NCI-H2227 (cell line): ENCODE data around the gene PARD6A.

Experiments
- DNase-seq: peaks from one replicate; lab custom pipeline; 2025; ENCODE audit not compliant: unreplicated experiment; lab: John Stamatoyannopoulos, UW

Gene PARD6A

DNA sequence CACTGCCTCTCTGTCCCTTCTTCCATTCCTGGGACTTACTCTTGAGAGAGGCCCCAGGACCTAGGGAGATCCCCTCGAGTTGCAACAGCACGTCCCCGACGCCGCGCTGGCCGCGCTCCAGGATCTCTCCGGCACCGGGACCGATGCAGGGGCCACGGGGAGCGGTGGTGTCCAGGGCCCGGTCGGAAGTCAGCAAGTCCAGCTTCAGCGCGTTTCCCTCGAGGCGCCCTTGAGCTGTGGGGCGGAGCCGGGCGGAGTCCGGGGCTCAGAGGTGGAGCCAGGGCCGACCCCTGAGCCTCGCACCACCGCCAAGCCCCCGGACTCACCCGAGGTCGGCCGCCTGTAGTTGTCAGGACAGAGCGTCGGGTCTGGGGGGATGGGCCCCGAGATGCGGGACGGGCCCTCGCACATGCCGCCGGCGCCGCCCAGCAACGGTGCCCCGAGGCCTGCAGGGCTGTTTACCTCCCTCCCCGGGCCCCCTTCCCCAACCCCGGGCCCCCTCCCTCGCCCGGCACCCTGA lies 5.3 kb downstream of the PARD6A start:
- DNase-seq: peak; percentile 44

DNA sequence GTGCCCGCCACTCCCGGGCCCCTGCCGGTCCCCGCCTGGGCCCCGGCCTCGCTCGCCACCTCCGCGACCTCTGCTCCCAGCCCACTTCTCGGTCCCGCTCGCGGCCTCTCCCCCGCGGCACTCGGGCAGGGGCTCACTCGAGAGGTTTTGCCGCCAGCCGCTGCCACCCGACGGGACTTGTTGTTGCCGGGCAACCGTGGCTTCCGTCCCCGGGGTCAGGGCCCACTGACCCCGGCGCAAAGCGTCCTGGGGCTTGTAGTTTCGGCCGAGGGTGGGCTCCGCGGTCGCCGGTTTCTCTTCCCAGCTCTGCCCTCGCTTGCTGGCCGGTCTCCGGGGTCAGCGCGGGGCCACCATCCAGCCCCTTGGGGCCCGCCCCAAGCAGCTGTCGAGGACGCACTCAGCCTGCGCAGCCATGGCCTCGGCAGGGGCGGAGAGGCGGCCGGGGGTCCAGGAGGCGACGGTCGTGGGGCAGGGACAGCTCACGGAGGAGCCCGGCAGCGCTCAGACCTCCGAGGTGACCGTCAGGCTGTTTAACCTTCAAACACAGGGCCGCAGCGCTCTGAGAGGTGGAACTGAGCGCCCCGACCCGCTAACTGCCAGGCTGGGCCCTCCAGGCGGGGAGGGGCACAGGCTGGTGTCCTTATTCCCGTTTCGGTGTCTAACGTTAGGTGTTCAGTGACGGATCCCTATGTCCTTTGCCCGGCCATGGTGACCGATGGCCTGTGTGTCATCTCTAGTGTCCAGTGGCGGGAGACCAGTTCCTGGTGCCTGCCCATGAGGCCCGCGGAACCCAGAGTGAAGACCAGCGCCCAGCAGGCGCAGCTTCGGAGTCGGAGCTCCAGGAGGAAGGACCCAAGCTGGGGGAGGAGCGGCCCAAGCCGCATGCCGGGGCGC lies 6.0 kb downstream of the PARD6A start, which contains the start of the genes C16orf86 and ENKD1:
Gene C16orf86, plus strand, starts transcription at position 256 of the 894 bp plus-strand sequence. Its CDS starts 157 bp downstream, at position 413.
Gene ENKD1, minus strand, starts transcription at position 192 of the 894 bp plus-strand sequence. CDS start 308 bp downstream, outside the sequence.
- DNase-seq: peak; percentile 85

DNA sequence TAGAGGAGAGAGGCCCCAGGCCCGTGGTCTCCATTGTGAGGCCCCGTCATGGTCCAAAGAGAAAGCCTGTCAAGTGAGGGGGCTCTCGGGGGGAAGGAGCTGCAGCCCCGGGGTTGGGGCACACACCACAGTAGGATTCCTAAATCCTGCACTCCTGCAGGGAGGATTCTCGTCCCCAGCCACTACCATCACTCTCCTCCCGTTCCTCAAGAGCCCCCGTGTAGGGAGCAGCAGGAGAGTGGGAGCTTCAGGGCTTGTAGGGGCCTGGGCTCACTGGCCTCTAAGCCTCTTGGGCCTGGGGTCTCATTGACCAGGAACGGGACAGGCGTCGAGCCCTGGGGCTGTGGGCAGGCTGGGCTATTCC lies 6.7 kb downstream of the PARD6A start:
- no peak for DNase-seq

DNA sequence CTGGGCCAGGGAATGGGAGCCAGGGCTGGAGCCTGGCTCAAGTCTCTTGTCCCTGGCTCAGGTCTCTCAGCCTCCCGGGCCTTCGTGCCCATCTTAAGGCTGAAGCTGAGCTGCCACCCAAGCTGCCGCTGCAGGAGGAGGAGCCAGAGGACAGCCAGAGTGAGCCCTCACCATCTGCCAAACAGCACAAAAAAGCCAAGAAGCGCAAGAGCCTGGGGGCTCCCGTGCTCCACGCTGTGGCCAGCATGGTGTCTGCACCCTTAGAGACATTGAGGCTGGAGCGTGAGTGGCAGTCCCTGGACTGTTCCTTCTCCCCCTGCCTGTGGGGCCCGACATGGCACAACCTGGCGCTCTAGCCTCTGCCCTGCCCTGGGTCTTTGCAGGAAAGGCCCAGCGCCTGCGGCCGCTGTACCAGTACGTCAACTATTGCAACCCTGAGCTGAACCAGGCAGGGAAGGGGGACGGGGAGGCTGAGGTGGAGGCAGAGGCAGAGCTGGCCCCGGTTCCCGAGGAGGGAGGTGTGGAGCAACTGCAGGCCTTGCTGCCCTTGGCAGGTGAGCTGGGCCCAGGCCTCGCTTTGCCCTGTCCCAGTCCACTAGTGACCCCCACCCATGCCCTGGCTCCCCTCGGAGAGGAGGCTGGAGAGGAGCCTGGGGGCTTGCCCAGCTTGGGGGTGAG lies 7.2 kb downstream of the PARD6A start:
- DNase-seq: peak; percentile 86

DNA sequence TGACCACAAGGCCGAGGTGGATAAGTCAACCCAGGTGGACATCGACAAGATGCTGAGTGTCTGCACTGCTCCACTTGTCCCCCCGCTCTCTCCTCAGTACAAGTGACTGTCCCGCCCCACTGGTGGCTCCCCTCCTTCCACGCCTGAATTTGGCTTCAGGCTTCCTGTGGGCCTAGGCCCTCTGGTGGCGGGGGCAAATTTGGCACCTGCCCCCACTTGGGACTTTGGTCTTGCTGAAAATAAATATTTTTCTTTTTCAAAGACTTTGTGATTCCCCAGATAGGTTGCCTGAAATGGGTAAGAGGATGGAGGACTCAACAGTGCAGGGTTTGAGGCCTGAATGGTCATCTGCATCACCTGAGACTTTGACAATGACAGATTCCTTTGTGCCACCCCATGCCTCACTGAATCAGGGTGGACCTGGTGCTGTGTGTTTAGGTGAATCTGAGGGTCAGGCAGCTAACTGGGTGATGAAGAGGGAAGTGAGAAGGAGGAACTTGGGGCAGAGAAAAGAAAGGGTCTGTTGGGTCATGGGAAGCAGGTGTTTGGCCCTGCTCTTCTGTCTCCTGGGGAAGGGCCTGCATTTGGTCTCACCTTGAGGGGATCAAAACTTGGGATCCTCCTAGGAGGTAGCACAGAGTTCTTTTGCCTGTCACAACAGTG lies 7.9 kb downstream of the PARD6A start:
- DNase-seq: no peak

DNA sequence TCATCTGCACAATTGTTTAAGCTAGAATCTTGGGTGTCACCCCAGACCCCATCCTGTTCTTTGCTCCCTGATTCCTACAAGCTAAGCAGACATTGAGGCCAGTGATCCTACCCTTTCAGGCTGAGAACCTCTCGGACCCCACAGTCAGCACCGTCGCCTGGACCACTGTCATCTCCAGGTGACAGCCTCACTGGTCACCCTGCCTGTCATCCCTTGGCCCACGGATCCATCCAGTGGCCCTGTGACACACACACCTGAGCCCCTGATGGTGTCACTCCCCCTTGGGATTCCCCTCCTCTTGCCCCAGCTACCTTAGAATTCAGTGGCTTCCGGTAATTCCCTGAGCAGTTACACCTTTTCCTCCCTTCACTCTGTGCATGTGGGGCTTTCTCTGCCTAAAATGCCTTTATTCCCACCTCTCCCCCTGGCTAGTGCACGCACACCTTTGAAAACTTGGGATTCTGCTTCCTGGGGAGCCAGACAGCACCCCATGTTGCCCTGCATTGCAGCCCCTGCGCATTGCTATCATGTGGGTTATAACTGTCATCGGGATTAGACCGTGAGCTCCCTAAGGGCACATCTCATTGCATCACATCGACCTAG lies 8.8 kb downstream of the PARD6A start:
- DNase-seq: no peak

DNA sequence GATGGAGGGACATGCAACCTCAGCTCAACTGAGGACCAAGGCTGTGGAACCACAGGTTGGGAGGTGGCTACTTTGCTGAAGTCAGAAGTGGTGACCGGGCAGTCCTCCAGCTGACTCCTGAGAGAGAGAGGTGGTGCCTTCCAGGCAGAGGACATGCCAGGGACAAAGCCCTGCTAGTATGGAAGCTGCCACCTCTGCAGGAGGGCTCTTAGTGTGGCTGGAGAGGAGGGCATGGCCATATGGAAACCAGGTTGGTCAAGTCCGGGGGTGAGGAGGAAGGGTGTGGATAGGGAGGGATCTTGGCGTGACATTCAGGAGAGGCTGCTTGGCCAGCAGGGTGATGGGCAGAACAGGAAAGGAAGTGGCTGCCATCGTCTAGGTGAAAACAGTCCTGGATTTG lies 11.5 kb downstream of the PARD6A start:
- no peak for DNase-seq

DNA sequence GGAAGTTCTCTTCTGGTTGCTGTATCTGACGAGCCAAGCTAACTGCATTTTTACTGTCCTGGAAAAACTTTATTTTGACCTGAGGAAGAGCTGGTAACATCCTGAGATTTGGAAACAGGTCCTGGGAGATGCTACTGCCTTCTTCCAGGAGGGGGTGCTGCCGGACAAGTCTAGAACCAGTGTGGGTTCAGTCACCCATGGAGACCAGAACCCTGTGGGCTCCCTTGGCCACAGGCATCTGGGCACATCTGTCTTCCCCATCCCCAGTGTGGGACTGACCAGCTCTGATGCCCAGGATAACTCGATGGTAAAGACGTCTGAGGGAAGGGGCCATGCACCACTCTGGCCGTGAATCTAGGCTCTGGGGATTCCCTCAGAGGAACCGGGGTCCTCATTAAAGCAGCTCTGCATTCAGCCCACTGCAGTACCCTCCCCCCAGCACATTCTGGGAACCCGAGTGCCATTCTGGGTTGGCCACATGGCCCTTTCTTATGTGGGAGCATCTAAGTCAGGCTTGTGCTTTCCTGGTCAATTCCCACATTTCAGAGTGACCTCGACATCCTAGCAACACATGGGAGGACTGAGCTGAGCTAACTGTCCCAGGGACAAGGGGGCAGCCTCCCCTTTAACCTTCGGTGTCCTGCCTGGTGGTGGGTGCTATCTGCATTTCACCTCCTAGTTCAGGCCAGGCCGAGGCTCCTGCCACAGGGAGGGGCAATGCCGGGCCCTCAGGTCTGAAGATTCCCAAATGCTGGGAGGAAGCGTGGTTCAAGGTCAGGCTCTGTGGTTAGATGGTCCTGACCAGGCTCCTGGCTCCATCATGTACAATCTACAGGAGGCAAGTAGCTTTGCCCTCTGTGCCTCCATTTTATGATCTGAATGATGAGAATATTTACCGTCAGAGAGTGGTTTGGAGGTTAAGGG lies 12.2 kb downstream of the PARD6A start:
- peak; percentile 63 for DNase-seq

DNA sequence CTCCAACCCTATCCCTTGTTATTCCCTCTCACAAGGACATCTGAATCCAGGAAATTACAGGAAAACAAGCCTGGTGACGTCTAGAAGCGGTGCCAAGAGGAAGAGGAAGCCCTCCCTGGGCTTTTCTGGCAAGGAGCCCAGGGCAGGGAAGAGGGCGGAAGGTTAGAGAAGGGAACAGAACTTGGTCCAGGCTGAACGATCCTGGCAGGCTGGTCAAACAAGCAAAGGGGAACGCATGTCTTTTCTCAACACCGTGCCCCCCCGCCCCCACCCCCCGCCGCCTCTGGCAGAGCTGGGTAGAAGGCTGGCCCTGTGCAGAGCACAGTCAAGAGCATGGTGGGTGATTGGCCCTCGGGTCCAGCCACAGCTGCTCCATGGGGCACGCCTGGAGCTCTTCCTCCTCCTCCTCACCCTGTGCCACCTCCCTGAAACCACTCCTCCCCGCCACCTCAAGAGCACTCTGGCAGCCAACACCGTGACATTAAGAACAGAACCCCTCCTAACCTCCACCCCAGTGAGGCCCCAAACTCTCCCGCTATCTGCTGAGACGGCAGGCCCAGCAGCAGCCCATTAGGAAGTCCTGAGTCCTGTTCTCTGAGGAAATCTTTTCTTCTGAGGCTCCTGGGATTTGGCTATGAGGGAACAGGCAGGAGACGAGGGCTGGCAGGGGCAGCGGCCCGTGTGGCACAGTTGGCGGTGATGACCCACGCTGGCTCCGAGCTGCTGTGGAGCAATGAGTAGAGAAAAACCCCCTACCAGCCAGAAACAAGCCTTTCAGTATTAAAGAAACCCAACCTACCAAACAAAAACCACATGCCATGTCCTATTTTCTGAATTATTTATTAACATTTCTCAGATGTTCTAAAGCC lies 13.2 kb downstream of the PARD6A start:
- DNase-seq: no peak

DNA sequence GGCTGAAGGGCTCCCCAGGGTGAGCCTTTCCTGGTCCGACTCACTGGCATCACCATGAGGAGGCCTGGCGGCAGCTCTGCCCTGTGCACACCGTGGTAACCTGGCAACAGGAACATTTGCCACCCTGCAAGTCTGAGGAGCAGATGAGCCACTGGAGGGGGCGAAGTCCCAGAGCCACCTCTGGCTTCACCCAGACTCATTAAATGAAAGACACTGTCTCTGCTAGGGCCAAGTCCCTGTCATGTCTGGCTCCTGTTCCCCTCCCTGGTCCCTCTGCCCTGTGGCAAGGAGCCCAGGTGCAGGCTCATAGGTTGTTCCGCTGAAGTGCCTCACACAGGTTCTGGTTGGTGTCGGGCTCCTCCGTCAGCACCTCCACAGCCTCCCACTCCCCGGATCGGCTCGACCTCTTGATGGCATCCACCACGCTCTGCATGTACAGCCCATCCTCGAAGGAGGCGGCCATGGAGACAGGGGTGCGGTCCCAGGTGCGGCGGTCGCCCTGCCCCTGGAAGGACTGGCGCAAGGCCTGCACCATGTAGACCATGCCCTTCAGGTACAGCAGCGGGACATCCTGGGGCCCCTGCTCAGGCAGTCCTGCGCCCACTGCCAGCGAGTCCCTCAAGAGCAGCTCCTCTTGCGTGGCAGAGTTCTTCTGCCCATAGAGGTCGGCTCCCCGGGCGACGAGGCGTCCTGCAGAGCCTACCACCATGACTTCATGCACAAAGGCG lies 14.3 kb downstream of the PARD6A start:
- DNase-seq: no peak

DNA sequence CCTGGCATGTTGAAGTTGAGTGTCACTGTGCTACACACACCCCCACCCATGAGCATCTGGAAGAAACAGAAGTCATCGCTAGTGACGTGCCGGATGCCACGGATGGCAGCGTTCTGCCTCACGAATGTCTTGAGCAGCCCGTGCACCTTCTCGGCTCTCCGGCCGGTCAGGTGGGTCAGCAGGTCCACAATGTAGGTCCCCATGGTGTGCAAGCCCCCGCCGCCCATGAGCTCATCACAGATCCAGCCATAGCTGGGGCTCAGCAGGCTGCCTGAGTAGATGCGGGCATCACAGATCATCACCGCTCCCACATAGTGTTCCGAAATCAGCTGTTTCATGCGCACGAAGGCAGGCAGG lies 14.8 kb downstream of the PARD6A start:
- no peak for DNase-seq

DNA sequence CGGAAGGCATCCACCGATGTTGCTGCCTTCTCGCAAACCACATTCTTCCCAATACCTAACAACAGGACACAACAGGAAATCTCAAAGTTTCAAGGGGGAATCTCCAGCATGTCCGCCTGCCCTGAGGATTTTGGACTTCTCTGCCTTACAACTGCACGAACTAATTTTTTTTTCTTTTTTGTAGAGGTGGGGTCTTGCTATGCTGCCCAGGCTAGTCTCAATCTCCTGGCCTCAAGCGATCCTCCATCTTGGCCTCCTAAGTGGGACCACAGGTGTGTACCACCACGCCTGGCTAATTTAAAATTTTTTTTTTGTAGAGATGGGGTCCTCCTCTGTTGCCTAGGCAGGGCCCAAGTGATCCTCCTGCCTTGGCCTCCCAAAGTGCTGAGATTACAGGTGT lies 15.2 kb downstream of the PARD6A start:
- DNase-seq: no peak

DNA sequence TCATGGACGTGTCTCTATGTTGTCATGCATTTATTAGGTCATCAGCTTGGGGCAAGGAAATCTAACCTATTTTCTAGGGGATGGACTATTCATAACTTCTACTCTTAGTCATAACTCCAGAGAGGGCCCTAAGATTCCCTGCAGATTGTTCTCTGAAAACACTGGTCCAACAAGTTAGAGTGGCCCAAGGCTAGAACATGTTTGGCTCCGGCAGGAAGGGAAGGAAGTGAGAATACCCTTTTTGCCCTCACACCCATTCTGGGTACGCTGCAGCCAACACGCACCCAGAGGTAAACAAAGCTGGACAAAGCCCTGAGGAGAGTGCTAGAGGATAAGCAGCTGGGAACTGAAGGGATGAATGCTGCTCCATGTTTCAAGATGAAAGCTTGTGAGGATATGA lies 15.8 kb downstream of the PARD6A start:
- no peak for DNase-seq

DNA sequence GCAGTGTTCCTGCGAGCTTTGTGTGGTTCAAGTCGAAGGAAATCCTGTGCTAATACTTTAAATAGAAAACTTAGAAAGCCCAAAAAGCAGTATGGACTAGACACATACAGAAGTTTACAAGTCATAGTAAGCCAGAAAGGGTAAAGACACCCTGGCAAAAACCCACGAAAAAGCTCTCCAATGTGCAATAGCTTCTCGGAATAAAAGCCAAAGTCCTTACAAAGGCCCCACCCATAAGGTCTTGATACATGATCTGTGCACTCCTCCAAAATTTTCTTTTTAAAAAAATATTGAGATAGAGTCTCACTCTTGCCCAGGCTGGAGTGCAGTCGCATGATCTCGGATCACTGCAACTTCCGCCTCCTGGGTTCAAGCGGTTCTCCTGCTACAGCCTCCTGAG lies 16.2 kb downstream of the PARD6A start:
- DNase-seq: no peak

DNA sequence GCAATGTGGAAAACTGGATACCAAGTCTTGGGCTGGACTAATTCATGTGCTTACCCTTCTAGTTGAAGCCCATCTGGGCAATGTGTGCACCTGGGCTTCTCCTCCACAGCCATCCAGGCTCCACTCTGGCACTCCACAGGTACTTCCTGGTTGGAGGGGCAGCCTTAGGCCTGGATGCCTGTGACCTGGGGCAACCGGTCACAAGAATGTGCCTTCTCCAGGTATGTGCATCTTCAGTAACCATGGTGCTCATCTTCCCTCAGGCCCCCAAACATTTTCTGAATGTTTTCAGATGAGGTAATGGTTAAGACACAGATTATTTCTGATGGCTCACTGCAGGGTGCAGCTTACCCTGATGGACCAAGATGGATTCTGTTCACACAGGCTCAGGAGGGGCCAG lies 17.0 kb downstream of the PARD6A start:
- DNase-seq: no peak

DNA sequence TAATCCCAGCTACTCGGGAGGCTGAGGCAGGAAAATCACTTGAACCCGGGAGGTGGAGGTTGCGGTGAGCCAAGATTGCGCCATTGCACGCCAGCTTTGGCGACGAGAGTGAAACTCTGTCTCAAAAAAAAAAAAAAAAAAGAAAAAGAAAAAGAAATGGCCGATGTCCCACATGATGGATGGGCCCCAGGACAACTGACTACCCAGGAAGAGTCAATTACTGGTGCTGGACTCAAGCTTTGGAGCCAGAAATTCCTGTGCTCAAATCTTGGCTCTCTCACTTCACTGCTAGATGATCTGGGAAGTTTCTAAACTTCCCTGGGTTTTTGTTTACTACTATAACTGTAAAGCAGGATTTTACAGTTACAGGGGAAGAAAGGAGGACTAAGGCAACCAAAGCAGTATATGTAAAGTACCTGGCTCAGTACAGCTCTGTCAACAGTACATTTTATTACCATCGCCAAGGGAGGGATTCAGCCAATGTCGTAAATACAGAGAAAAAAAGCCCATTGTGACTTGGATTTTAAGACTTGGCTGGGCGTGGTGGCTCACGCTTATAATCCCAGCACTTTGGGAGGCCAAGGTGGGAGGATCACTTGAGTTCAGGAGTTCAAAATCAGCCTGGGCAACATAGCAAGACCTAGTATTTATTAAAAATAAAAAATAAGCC lies 17.7 kb downstream of the PARD6A start:
- no peak for DNase-seq

DNA sequence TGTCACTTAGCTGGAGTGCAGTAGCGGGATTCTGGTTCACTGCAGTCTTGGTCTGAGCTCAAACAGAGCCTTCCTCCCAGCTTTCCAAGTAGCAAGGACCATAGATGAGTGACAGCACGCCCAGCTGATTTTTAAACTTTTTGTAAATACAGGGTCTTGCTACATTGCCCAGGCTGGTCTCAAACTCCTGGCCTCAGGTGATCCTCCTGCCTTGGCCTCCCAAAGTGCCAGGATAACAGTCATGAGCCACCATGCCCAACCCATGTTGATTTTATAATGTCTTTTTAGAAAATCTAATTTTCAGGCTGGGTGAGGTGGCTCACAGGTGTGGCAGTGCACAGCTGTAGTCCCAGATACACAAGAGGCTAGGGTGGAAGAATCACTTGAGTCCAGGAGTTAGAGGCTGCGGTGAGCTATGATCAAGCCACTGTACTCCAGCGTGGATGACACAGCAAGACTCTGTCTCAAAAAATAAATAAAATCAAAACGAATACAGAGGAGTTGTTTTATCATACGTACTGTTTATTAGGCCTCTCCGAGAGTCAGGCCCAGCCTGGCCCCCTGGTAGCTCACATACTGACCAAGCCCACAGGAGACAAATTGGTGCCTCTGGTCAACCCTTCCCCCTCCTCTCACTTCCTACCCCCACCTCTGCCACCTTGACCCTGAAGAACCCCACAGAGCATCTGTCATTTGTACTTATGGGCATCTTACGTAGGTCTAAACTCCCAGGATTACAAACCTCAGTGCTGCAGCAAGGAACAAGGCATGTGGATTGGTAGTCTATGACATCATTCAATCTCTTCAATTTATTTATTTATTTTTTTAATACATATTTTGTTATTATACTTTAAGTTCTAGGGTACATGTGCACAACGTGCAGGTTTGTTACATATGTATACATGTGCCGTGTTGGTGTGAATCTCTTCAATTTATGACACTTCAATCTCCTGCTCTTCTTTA lies 19.5 kb downstream of the PARD6A start:
- DNase-seq: no peak
